NCI-H2227 treated with DMSO at 0.1 percent for 48 hours (cell line): ENCODE results near the gene DDX17.

Experiments
- DNase-seq: peaks from one replicate; lab custom pipeline; 2025; lab: John Stamatoyannopoulos, UW

Gene DDX17

DNA sequence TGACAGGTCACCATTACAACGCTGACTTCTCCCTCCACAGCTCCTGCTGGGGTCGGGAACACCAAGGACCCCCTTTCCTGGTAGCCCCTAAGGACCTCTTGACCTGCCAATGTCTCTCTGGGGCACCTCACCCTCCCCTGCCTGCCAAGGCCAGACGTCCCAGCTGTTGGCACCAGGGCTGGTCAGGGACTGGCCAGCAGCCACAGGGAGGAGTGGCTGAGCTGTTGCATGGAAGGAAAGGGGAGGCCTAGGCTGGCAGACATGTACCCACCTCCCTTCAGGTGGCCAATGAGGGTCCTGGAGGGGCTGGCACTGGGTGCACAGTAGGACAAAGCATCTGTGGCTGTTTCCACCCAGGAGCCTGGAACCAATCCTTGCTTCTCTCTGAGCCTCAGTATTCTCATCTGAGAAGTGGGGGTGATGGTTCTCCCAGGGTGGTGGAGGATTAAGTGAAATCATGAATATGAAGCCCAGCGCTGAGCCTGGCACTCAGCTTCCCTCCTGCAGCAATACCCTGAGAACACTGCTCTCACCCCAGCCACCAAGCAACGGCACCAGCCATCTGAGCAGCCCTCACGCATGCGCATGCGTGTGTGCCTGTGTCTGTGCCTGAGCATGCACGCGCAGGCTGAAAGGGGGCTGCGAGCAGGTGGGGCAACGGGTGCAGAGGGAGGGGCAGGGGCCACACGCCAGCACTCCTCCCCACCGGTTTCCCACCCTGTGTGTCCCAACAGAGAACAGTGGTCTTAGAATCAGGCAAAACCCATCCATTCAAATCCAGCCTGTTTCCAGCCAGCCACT, 57.0 kb downstream of the DDX17 start:
- DNase-seq, result no peak

DNA sequence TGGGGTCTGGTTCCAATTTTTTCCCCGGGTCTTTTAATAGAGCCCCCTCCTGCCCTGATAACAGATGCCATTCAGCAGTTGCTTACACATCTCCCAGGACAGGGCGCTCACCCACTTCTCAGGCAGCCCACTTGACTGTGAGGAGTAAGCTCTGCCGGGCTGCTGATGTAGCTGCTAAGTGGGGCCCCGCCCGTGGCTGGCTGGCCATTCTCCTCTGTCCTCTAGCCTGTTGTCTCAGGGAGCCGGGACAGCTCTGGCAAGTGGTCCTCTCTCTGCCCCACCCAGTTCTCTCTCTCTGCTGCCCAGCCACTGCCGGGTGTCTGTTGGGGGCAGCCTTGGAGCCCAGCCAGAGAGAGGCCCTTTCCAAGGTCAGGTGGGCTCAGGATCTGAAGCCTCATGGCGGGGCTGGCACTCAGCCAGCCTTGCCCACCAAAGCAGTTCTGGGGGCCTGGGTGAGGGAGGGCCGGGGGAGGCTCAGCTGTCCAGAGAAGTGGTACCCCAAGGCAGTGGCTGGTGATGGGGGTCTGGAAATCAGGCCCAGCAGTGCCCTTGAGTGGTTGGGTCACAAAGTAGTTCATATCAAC, 60.0 kb downstream of the DDX17 start:
- no peak for DNase-seq

DNA sequence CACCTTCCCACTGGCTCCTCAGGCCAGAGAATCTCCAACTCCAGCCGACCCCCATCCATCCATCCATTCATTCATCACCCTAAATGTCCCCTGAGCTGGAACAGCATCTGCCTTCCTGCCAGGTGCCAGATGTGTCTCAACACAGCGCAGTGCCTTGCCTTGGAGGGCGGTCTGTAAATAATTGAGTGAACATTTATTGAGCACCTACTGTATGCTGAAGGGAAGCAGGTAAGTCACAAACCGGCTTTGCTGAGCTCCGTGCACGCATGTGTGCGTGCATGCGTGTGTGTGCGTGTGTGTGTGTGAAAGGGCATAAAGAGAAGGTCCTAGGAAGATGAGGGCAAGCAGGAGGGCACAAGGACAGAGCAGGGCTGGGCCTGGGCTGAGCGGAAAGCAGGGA, 61.3 kb downstream of the DDX17 start:
- DNase-seq, result no peak

GRCh38 chr22:38443628-38444521, 62.2 kb downstream of the DDX17 start:
- no peak for DNase-seq

GRCh38 chr22:38442967-38443627, 63.0 kb downstream of the DDX17 start:
- DNase-seq, result no peak

- DNase-seq, result no peak
These were observed 64.4 kb downstream of the DDX17 start for GRCh38 chr22:38441620-38442287.

DNA sequence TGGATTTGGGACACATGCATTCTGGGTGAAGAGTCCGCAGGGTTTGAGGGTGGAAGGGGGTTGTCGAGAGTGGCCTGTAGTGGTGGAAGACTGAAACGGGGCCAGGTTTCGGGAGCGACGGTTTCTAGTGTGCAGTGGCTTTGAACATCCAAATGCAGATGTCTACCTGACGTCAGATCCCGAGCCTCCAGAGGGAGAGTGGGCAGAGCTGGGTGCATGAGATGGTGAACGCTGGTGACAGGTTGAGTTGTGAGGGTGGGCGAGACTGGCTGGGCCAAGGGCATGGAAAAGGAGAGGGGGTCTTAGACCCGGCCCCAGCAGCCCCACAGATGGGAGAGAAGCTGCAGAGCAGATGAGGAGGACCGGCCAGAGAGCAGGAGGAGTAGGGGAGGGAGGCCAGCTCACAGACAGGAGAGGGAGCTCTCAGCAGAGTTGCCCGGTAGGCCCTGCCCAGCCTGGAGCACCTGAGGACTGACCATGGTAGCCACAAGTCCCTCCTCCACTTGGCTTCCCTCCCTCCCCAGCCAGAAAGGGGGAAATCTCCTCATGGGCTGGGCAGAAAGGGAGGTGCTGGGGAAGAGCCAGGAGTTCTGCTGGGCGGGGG, 65.3 kb downstream of the DDX17 start:
- no peak for DNase-seq

- no peak for DNase-seq
These were observed 68.7 kb downstream of the DDX17 start for GRCh38 chr22:38437416-38437815.

DNA sequence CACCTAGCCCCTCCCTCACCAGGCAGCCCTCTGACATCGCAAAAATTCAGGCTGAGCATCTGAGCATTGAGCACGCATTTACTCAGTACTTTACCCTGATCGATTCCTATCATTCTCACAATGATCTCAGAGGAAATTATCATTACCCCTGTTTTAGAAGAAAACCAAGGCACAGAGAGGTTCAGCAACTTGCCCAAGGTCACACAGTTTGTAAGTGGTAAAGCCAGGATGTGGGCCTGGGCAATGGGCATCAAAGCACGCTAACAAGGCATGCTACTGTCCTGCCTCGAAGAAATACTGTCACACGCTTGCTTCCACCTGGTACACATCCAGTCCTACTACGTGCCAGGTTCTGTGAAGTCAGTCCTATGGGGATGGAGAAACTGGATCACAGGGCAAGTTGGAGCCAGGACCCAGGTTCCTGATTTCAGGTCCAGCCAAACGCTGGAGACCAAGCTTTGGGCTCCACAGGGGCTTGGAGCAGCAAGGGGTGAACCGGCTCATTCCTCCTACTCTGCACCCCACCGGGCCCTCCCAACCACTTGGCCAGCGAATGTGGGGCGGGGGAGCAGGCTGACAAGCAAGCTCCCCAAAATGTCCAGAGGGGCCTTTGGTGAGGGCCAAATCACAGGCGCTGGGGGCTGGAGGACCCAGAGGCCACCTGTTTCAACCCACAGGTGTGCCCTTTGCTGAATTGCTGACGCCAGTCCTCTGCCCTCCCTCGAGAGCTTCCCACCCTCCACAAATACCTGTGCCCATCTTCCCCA, 69.3 kb downstream of the DDX17 start:
- no peak for DNase-seq

DNA sequence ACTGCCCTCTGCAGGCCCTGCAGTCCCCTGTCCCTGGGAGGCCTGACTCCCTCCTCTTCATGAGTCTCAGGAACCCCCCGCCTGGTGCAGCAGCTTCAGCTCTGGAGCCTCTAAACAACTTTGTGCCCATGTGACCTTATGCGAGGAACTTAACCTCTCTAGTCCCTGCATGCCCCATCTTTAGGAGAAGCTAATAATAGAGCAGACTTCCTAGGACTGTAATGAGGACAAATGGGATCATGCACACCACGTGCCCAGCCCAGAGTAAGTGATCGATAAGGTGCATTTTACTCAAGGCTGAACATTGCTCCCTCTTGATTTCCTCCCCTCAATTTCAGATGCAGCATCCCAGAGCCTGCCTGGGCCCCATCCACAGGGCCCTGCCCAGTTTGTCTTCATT, 70.1 kb downstream of the DDX17 start:
- no peak for DNase-seq

GRCh38 chr22:38435010-38435409, 71.1 kb downstream of the DDX17 start:
- DNase-seq, result no peak

- DNase-seq, result no peak
These were observed 72.2 kb downstream of the DDX17 start for GRCh38 chr22:38433871-38434270.
